GM18909 (cell line): ENCODE measurements around the gene MLLT3.

Experiments used
- ATAC-seq: cut with Tn5 transposase; IDR thresholded peaks from one replicate; pipeline ENCODE4 v1.9.1; 2021; ENCODE audit warnings: mild to moderate bottlenecking; ENCODE audit not compliant: unreplicated experiment, poor library complexity

Gene MLLT3

DNA sequence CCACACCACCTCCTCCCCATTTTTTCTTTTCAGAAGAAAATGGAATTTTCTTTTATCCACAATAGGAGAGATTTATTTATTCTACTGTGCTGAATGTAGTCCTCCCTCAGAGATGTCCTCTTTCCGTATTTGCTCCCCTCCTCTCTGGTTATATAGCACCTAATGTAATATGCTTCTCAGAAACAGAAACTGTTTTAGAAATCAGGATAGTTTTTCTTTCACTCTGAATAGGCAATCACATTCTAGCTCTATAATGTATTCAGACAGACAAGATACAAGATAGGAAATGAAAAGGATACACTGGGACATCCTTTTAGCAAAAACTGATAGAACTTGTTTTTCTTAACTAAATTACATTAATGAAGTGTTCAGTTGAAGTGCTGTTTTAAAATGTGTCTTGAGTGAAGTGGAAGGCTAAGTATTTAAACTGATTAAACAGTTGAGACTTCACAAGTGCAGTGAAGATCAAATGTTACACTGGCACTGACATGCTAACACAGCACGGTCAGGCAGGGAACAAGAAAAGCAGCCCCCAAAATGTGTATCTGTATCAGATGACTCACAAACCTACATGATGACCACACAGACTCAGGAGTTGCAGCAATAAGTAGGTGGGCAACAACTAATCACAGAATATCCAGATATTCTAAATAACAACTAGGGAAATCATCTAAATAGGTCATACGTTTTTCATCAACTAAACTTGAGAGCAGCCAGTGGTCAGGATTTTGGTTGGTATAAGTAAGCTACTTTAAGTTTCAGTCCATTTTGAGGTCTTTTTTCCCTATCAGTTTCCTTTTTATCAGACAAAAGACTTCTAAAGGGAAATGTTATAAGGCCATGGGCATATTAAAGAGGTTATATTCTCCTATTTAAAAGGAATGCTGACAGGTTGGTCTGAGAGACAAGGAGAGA lies 260.4 kb downstream of the MLLT3 start:
- ATAC-seq: peak; percentile 62

DNA sequence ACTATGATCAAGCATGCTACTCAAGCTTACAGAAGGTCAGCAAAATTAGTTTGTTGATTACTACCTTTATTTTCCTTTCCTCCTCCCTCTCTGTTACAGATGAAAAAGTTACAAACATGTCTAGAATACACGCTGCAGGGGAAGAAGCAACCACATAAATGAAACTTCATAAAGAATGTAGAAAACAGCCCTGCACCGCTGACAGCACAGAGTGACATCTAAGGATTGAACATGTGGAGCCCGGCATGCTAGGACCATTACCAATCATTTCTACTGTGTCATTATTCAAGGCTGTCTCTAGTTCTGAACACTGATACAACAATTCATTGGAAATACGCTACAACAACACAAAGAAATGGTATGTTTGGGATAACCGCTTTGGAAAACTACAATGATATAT lies 261.1 kb downstream of the MLLT3 start:
- ATAC-seq: no peak

DNA sequence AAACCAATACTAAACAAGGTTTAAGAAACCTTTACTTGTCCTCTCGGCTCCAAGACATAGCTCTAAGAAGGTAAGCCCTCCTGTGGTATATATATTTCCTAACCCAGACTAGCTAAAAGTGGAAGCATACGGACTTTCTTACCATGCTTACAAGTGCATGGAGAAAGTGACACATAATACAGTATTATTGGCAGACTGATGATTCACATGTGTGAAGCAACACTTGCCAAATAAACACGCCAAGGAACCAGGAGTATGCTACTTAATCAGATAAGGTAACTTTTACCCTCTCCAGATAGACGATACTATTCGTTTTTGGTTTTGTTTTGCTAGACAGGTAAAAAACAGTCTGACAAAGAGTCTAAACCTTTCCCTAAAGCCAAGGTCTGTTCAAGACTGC lies 264.1 kb downstream of the MLLT3 start:
- no peak for ATAC-seq

DNA sequence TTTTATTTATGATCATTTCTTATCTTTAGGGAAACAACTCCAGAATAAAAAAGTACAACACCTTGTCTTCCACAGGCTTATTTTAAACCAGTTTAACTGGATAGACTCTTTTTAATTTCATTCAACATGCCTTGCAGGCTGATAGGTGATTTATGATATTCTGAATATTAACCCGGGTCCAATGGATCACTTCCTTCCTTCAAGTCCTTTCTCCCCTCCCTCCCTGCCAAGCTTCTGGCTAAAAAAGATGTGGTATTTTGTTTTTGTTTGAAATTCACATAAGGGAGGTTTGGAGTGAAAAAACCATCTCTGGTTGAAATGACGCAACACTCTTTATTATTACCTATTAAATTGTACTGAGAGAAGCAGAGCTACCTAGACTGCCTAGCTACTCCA lies 265.3 kb downstream of the MLLT3 start:
- ATAC-seq: no peak

DNA sequence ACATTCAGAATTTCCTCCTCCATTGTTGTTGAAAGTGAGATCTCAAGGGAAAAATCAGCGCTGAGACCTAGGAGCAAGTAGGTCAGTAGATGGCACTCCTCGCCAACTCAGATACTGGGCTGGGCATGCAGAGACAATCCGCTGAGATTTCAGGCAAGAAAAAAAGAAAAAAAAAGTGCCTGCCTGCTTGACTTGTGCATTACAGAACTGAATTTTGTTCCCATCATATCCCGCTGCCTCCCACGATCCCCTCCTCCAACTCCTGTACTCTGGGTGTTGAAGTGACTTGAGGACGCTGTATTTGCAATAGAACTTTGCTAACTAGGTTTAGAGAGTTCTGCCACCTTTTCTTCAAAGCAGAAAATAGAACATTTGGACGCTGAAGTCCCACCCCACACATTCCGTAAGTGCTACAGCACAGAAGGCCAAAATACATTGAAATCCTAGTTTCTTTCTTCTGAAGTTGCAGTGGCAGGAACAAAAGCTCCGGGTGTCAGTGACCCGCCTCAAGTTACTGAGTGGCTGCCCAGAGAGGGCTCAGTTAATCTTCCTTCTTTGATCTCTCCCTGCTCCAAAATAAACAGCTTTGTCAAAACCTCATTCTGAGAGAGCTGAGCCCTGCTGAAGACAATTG lies 265.8 kb downstream of the MLLT3 start:
- peak; percentile 52 for ATAC-seq

DNA sequence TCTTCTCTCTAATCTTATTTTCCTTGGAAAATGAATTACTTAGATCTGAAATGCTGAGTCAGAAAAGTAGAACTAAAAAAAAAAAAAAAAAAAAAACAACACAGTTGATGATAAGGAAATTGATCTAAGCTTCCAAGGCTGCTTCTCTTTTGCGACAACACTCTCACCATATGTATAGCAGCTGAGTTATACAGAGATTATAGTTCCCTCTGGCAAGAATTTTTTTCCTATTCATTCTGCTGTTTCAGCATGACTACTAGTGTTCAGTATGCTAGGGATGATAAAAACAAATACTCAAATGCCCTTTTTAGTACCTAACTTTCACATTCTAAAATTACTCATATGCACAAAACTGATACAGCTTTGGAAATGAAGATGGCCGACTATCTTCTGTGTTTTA lies 267.3 kb downstream of the MLLT3 start:
- peak; percentile 31 for ATAC-seq

DNA sequence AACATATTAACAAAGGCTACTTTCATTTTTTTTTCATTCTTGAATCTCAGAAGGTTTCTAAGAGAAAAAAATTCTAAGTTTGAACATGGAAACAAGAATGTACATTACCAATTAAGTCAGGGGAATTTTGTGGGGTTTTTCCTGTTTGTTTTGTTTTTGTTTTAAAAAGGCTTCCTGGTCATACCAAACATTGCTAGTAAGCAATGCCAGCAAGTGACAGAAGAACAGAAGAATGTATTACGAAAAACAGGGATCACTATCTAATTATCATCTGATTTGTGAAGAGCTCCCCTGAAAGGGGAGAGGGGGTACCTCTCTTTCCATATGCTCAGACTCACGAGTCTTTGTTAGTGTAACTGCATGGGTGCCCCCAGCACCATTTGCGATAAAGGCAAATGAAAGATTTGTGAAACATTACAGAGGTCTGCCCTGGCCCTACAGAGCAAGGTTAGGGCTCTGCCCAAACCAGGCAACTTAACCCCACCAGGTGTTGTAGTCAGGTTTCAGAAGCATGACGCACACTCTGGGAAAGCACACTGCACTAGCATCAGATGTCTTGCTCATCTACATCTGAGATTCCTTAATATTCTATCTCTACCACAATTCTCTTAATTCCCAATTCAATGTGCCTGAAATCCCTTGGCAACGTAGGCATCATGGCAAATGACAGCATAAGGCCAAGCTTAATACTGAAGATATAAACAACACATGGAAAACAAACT lies 268.2 kb downstream of the MLLT3 start:
- ATAC-seq: no peak

DNA sequence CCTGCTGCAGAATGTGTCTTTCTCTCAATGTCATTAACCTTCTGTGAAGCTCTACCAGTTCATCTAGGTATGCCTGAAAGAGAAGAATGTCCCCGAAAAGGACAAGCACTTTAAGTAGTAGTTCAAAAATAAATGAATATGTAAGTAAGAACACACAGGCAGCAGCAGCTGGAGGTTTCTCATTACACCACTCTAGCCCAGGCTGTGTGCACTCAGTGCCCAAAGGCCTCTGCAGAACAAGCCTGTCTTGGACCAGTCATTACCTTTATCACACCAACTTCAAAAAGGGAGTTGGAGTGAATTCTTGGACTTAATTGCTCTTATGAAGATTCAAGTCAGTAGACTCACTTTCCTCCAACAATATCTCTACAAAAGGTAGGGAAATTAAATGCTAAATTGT lies 268.8 kb downstream of the MLLT3 start:
- ATAC-seq: no peak

DNA sequence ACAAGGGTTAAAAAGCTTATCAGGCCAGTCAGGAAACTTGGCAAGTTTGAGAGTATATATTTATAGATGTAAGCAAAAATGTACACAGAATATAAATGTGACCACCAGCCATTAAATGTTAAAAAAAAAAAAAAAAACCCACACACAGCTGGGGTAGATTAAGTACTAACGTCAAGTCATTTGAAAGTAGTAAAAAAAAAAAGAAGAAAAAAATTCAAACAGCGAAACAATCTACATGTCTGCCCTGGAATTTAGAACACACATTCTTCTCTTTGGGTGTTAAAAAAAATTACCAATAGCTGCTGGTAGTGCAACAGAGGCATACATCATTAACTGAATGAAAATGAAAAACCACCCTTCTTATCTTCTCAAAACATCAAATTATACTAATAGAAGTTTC lies 269.7 kb downstream of the MLLT3 start:
- no peak for ATAC-seq

DNA sequence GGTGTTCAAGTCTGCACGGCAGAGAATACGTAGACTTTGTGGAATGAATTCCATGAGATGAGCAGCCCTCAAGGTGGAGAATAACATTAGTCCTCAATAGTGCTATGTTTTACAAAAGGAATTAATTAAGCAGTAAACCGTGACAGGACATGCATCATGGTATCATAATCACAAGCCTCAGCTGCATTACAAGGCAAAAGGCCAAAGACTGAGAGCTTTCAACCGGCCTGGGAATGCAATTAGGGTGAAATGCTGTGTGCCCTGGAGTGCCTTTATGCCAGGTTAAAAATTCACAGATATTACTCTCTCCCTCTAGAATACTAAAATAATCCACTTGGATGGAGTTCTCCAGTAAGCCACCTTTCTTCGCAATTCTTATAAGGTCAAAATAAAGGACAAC lies 270.6 kb downstream of the MLLT3 start:
- no peak for ATAC-seq

DNA sequence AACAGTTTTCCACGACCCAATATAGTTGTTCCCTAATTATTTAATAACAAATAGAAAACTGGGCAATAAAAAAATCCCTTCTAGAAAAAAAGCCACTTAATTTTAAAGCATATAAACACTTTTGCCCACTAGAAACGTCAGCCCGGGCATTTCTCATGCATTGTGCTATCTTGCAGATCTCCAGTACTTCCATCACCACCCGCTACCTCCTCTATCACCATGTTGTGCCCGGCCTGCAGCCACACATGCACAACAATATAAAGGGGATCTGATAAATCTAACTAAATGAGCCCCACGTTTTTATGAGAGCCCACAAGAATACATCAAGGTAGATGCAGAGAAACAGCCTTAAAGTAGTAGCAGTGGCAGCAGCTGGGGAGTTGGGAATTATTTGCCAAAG lies 272.7 kb downstream of the MLLT3 start:
- ATAC-seq: no peak

DNA sequence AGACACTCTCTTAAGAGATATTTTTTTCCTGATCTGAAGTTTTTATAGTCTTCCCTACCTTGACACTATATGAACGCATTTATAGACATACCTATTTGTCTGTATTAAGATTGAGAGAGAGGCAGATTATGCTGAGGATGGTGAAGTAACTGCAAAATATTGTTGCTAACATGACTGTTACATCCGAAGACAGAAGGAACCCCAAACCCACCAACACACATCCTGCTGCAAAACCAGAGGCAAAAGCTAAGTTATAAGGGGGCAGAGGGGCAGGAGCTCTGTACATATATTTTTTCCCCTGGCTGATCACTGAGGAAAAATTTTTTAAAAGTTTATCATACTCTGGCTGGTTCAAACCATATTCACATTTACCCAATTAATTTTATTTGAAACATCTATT lies 279.0 kb downstream of the MLLT3 start:
- no peak for ATAC-seq

DNA sequence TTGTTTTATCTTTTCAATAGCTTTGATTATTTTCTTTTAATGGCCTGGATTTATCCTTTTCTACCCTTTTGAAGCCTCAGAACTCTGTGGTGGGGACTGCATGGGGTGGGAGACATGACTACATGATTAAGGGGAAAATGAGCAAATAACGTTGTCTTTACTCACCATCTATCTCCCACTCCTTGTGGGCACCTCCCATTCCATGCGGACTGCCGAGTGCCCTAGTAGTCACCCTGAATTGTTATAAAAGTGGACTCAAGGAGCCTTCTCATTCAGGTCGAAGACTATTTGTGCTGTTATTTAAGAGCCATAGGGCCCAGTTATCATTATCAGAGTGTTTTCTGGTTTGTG lies 281.8 kb downstream of the MLLT3 start:
- ATAC-seq: no peak

DNA sequence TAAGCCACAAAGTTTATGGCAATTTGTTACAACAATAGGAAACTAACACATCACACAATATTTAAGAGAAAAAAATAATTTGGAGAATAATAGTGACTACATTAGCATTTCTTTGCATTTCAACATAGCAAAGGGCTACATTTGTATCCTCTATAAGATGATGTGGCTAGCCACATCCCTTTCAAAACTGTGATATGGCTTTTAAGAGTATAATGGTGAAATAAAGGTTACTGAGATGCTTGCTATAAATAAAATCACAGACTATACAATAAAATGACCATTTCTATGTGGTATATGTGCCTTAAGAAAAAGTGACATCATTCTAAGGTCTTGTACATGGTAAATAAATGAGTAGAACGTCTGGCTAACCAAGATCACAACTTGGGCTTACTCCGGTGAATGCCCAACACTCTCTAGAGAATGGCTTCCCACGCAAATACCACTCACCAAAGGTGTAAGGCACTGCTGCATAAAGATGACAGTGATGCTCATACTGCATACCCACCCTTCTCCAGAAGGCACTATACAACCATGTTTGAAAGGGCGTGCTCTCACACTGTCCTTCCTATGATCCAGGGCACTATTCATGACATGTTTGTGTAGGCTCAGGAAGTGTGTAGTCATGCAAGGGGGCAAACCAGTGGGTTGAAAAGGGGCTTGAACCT lies 286.5 kb downstream of the MLLT3 start:
- no peak for ATAC-seq

DNA sequence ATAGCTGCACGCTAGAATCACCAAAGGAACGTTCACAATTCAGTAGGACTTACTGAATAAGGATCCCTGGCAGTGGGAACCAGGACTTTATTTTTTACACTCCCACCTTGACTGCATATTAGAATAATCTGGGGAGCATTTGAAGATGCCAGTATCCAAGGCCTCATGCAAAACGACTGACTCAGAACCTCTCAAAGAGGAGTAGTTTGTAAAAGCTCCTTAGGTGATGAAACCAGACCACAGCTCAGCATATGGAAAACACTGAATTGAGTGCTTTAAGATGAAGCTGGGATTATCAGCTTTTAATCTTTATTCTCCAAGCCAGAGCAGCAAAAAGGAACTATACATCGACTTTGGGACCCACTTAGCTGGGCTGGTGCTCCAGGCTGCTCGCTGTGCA lies 288.3 kb downstream of the MLLT3 start:
- no peak for ATAC-seq

DNA sequence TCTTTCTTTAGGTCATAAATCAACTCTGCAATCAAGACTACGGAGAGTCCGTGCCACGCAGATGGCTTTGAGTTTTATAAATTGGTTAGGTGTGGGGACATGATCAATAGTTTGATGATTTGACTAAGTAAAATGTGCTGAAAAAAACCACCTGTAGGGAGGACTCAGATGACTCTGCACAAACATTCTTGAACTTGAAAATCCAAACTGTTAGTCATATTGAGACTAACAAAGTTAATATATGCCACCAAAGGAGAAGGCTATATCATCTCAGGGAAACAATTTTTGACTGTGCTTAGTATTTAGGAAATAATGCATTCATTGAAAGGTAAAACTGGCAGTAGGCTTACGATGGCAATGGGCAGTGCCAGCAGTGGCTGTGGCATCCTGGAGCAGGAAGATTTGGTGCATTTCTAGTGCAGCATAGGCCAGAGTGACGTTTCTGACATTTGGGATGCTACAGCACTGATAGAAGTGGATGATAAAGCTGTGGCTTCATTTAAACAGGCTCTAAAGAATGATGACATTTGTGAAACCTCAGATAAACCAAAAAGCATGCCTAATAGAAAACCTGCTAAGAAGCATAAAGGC lies 291.1 kb downstream of the MLLT3 start:
- peak; percentile 92 for ATAC-seq

DNA sequence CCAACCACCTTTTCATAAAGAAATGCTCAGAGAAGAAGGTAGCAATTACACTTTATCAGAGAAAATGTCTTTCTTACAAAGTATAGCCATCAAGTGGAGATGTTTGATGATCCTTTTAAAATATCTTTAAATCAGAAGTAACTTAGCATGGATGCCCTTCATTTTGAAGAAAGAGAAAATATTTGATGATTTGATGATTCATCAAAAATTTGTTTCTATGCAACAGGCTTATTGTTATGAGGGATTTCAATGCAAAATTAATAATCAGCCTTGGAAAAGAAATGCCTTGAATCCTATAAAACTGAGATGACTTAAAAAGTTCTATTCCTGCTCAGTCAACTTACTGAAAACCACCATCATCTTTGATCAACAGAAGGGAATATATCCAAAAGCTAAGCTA lies 291.6 kb downstream of the MLLT3 start:
- no peak for ATAC-seq

DNA sequence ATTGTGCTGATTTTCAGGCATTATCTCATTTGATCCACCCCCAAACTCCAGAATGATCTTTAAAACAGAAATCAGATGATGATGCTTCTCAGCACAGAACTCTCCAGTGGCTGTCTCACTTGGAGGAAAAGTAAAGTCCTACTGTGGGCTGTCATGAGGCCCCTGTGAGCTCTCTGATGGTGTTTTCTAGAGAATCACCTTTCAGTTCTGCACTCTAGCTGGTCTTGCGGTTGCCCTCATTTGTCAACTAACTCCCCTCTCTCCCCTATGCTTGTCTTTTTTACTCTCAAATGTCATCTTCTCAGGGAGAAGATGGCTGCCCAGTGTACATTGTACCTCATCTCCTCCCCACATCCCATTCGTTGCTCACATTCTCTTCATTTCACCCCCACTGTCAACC lies 295.8 kb downstream of the MLLT3 start:
- ATAC-seq: no peak

DNA sequence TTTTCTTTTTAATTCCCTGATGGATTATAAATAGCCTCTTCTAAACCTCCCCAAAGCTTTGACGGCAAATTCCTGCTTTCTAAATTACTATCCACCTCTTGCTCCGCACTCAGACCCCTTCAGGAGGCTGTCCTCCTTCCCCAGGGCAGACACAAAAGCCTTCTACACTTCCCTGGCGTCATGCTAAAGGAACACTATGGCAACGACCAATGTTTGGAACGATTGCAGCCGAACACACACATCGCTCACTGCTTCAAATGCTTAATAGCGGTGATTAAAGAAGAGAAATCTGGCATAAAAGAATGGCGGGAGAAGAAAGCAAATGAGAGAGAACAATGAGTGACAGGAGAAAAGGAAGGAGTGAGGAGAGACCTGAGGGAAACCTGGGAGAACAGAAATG lies 297.3 kb downstream of the MLLT3 start:
- ATAC-seq: no peak

DNA sequence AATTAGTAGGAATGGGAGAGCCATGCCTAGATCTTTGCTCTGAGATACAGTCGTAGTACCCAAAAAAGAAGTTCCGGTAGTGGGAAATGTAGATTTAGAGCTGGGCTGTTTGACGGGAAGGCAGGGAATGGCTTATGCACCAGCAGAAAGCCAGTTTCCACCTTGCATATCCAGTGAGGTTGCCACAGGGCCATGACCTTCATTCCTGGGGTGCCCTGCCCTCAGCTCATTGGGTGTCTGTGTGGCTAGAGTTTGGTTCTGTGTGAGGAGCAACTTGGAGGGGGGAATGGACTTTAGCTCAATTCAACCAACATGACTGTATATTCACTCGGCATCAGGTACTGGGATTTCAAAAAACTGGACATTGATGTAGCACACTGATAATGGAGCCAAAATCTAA lies 300.1 kb downstream of the MLLT3 start:
- no peak for ATAC-seq
